K562 (cell line): Measurements from ENCODE around the gene STON2. TPM values are rescaled to one million over a fixed set of nuclear protein-coding genes. Genes with fewer than 3 reads are reported as not detected.
A peak's percentile ranks its signal among the peaks of the same experiment; 100 is the strongest.

Experiments
- BACH1 ChIP-seq: fragments of 200-800 bp; sonication (Bioruptor generic); IDR thresholded peaks from 2 replicates; pipeline ENCODE4 v1.6.1; 2016; ENCODE audit warnings: missing genetic modification characterization, missing compliant biosample characterization
- CBX1 ChIP-seq: sonication (generic); IDR thresholded peaks from 2 replicates; pipeline ENCODE4 v1.6.1; 2016; ENCODE audit warnings: antibody characterized with exemption, low read depth, mild to moderate bottlenecking
- CHCHD3 ChIP-seq: fragments of 250-450 bp; sonication (Bioruptor Pico); IDR thresholded peaks from 2 replicates; pipeline ENCODE4 v2.1.2; 2022; ENCODE audit warnings: mild to moderate bottlenecking
- DIDO1 ChIP-seq: fragments of 450-650 bp; IDR thresholded peaks from 2 replicates; pipeline ENCODE4 v1.6.1; 2016; ENCODE audit warnings: low read depth, missing biosample characterization, missing genetic modification characterization
- DMBX1 ChIP-seq: fragments of 250-450 bp; sonication (Bioruptor Pico); IDR thresholded peaks from 2 replicates; pipeline ENCODE4 v1.8.0; 2022; ENCODE audit warnings: inconsistent platforms, mild to moderate bottlenecking, moderate library complexity, borderline replicate concordance
- ETV1 ChIP-seq: fragments of 450-650 bp; conservative IDR thresholded peaks from 2 replicates; pipeline ENCODE4 v1.6.1; 2016; ENCODE audit warnings: missing genetic modification characterization, control low read depth, low read depth, missing compliant biosample characterization
- HNRNPL ChIP-seq: fragments of 200-400 bp; formaldehyde crosslinking; IDR thresholded peaks from 2 replicates; pipeline ENCODE4 v1.6.1; 2017; ENCODE audit warnings: low read depth, mild to moderate bottlenecking, low read length
- LARP7 ChIP-seq: fragments of 450-650 bp; IDR thresholded peaks from 2 replicates; pipeline ENCODE4 v1.6.1; 2016
- MCM7 ChIP-seq, 2 experiments: fragments of 450-650 bp; IDR thresholded peaks; 2 replicates each; pipeline ENCODE4 v1.6.1; 2016 to 2018
- PML ChIP-seq: IDR thresholded peaks from 2 replicates; pipeline ENCODE4 v1.6.1; 2012; ENCODE audit warnings: low read length, inconsistent platforms
- PRMT5 ChIP-seq: sonication (generic); formaldehyde crosslinking; IDR thresholded peaks from 2 replicates; pipeline ENCODE4 v1.5.0; 2020; ENCODE audit warnings: missing genetic modification reagents
- RBBP5 ChIP-seq: fragments of 200-600 bp; sonication (generic); IDR thresholded peaks from 2 replicates; pipeline ENCODE4 v1.6.1; 2012; ENCODE audit warnings: borderline replicate concordance, mild to moderate bottlenecking, low read length, control low read depth, inconsistent platforms; ENCODE audit not compliant: insufficient read depth, poor library complexity, severe bottlenecking
- RBFOX2 ChIP-seq: fragments of 200-400 bp; formaldehyde crosslinking; IDR thresholded peaks from 2 replicates; pipeline ENCODE4 v1.6.1; 2017; ENCODE audit warnings: low read depth, mild to moderate bottlenecking, low read length, moderate library complexity
- SETDB1 ChIP-seq: IDR thresholded peaks from one replicate; pipeline ENCODE4 v1.6.1; 2012; ENCODE audit warnings: low read length, control low read depth, inconsistent platforms
- STAT5B ChIP-seq: fragments of 250-450 bp; sonication (Bioruptor Pico); IDR thresholded peaks from 2 replicates; pipeline ENCODE4 v1.8.0; 2021; ENCODE audit warnings: mild to moderate bottlenecking, inconsistent platforms
- WHSC1 ChIP-seq: IDR thresholded peaks from one replicate; pipeline ENCODE4 v1.6.1; 2012; ENCODE audit warnings: low read length, control low read depth, inconsistent platforms
- ZNF143 ChIP-seq: sonication (generic); formaldehyde crosslinking; IDR thresholded peaks from 2 replicates; pipeline ENCODE4 v1.9.0; 2022; ENCODE audit warnings: mild to moderate bottlenecking, missing genetic modification reagents
- ZNF41 ChIP-seq: fragments of 250-450 bp; sonication (Bioruptor Pico); conservative IDR thresholded peaks from 2 replicates; pipeline ENCODE4 v1.4.0; 2020; ENCODE audit warnings: mild to moderate bottlenecking
- ZNF431 ChIP-seq: sonication (generic); formaldehyde crosslinking; IDR thresholded peaks from 2 replicates; pipeline ENCODE4 v1.8.0; 2022; ENCODE audit warnings: mild to moderate bottlenecking, missing genetic modification reagents
- polyA plus RNA-seq, 8 experiments: library from polyadenylated mRNA; depleted of rRNA in 4 of 8; stranded (reverse) in 5 of 8; unstranded in 3 of 8; fragments of >200 nt; fragmentation: Nextera tagmentation in 2 of 8; fragmentation: Illumina TruSeq in 1 of 8; extraction: Ambion mirVana in 2 of 8; extraction: Trizol in 1 of 8; gene quantifications; 2 replicates each; pipeline versions ENCODE4 v1.2.1 to v1.2.3, GENCODE V29; 2011 to 2014; ENCODE audit warnings: inconsistent platforms in 1 of 8, missing spikeins in 1 of 8
- total RNA-seq, 7 experiments: library from RNA; depleted of rRNA in 6 of 7; stranded (reverse); fragments of >200 nt in 6 of 7; fragmentation: Illumina TruSeq in 2 of 7; extraction: Trizol in 2 of 7; gene quantifications; 2 replicates each; pipeline versions ENCODE4 v1.2.1 to v1.2.3, GENCODE V29; 2011 to 2021; ENCODE audit warnings: low replicate concordance in 1 of 7
- TF ChIP-seq, protein P1 (sequence below): fragments of 250-450 bp; sonication (Bioruptor Pico); IDR thresholded peaks from 2 replicates; pipeline ENCODE4 v1.4.0; 2020
- TF ChIP-seq, protein P2 (sequence below): fragments of 250-450 bp; sonication (Bioruptor Pico); IDR thresholded peaks from 2 replicates; pipeline ENCODE4 v1.4.0; 2020; ENCODE audit warnings: mild to moderate bottlenecking, moderate library complexity
- TF ChIP-seq, protein P3 (sequence below): IDR thresholded peaks from 2 replicates; pipeline ENCODE4 v1.6.1; 2012; ENCODE audit warnings: low read depth, low read length, improper control_type of control experiment, borderline replicate concordance
- TF ChIP-seq, protein P4 (sequence below): IDR thresholded peaks from 2 replicates; pipeline ENCODE4 v1.6.1; 2011; ENCODE audit warnings: borderline replicate concordance, low read depth, mild to moderate bottlenecking, moderate library complexity, low read length; ENCODE audit not compliant: insufficient read depth, poor library complexity, severe bottlenecking

Gene STON2
- total and polyA plus RNA-seq, 9 of the 15 experiments (the other 6 are each of a cell fraction or from before 2014, with no cell fraction given): 7.8 to 99.3 (median 53.5) TPM

DNA sequence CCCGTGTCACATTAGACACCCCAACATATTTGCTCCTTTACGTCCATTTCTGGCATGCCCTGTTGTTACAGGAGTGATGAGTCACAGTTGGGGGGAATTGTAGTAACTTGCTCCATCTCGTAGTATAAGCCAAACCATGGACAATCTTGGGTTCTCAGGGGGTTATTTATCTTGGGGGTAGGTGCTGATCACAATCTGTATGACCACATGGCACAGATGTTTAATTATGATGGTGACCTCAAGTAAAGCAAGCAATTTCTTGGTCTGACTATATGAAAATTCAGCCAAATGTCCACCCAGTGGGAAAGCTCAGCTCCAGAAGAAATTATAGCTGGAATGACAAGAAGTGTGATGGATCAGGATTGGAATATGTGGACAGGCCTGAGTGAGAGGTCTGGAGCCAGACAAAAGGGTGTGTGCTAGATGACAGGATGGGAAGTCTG is 32.1 kb upstream of the STON2 start (continued):
- TF ChIP-seq HNRNPL (no peak), CHCHD3 (CRISPR knock-in tag) (no peak), PML (no peak; the same call in 1 of the 2 replicates), ETV1 (tag) (no peak), BACH1 (tag) (no peak), CBX1 (no peak), ZNF143 (CRISPR knock-in tag) (no peak), ZNF431 (CRISPR knock-in tag) (no peak), DMBX1 (CRISPR knock-in tag) (peak; percentile 51), PRMT5 (CRISPR knock-in tag) (no peak), WHSC1 (no peak), SETDB1 (no peak), RBBP5 (no peak), ZNF41 (CRISPR knock-in tag) (no peak), STAT5B (CRISPR knock-in tag) (no peak), LARP7 (no peak), DIDO1 (tag) (no peak), RBFOX2 (no peak), MCM7 (IDR thresholded peaks at IDR 0.05) (no peak)
- TF ChIP-seq, protein P1, sequence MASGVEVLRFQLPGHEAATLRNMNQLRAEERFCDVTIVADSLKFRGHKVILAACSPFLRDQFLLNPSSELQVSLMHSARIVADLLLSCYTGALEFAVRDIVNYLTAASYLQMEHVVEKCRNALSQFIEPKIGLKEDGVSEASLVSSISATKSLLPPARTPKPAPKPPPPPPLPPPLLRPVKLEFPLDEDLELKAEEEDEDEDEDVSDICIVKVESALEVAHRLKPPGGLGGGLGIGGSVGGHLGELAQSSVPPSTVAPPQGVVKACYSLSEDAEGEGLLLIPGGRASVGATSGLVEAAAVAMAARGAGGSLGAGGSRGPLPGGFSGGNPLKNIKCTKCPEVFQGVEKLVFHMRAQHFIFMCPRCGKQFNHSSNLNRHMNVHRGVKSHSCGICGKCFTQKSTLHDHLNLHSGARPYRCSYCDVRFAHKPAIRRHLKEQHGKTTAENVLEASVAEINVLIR: no peak
- TF ChIP-seq, protein P2, sequence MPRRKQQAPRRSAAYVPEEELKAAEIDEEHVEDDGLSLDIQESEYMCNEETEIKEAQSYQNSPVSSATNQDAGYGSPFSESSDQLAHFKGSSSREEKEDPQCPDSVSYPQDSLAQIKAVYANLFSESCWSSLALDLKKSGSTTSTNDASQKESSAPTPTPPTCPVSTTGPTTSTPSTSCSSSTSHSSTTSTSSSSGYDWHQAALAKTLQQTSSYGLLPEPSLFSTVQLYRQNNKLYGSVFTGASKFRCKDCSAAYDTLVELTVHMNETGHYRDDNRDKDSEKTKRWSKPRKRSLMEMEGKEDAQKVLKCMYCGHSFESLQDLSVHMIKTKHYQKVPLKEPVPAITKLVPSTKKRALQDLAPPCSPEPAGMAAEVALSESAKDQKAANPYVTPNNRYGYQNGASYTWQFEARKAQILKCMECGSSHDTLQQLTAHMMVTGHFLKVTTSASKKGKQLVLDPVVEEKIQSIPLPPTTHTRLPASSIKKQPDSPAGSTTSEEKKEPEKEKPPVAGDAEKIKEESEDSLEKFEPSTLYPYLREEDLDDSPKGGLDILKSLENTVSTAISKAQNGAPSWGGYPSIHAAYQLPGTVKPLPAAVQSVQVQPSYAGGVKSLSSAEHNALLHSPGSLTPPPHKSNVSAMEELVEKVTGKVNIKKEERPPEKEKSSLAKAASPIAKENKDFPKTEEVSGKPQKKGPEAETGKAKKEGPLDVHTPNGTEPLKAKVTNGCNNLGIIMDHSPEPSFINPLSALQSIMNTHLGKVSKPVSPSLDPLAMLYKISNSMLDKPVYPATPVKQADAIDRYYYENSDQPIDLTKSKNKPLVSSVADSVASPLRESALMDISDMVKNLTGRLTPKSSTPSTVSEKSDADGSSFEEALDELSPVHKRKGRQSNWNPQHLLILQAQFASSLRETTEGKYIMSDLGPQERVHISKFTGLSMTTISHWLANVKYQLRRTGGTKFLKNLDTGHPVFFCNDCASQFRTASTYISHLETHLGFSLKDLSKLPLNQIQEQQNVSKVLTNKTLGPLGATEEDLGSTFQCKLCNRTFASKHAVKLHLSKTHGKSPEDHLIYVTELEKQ (CRISPR knock-in tag): no peak
- TF ChIP-seq, protein P3, sequence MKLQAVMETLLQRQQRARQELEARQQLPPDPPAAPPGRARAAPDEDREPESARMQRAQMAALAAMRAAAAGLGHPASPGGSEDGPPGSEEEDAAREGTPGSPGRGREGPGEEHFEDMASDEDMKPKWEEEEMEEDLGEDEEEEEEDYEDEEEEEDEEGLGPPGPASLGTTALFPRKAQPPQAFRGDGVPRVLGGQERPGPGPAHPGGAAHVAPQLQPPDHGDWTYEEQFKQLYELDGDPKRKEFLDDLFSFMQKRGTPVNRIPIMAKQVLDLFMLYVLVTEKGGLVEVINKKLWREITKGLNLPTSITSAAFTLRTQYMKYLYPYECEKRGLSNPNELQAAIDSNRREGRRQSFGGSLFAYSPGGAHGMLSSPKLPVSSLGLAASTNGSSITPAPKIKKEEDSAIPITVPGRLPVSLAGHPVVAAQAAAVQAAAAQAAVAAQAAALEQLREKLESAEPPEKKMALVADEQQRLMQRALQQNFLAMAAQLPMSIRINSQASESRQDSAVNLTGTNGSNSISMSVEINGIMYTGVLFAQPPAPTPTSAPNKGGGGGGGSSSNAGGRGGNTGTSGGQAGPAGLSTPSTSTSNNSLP: no peak
- TF ChIP-seq, protein P4, sequence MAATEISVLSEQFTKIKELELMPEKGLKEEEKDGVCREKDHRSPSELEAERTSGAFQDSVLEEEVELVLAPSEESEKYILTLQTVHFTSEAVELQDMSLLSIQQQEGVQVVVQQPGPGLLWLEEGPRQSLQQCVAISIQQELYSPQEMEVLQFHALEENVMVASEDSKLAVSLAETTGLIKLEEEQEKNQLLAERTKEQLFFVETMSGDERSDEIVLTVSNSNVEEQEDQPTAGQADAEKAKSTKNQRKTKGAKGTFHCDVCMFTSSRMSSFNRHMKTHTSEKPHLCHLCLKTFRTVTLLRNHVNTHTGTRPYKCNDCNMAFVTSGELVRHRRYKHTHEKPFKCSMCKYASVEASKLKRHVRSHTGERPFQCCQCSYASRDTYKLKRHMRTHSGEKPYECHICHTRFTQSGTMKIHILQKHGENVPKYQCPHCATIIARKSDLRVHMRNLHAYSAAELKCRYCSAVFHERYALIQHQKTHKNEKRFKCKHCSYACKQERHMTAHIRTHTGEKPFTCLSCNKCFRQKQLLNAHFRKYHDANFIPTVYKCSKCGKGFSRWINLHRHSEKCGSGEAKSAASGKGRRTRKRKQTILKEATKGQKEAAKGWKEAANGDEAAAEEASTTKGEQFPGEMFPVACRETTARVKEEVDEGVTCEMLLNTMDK: no peak
